Testis (tissue), 2 donors: Measurements from ENCODE around the gene TMEM178B.

Experiments used
- CTCF ChIP-seq, 3 experiments: fragments of 450-650 bp in 2 of 3; fragments of 200-600 bp in 1 of 3; sonication (generic) in 1 of 3; IDR thresholded peaks; one replicate each; pipeline ENCODE4 v1.5.1; 2016 to 2019; ENCODE audit warnings: antibody characterized with exemption in 3 of 3, mild to moderate bottlenecking in 2 of 3, moderate library complexity in 1 of 3
- POLR2A ChIP-seq: fragments of 450-650 bp; IDR thresholded peaks from one replicate; pipeline ENCODE4 v1.6.1; 2017; ENCODE audit warnings: antibody characterized with exemption, mild to moderate bottlenecking, moderate library complexity

- TF ChIP-seq CTCF (IDR thresholded peaks at IDR 0.05), result no peak
- TF ChIP-seq POLR2A, result no peak
These were observed 368.2 kb downstream of the TMEM178B start for GRCh38 chr7:141441837-141442627.
